OCI-LY7 (cell line): ENCODE data around the gene DLGAP4. TPM values are rescaled to one million over a fixed set of nuclear protein-coding genes. Genes with fewer than 3 reads are reported as not detected.

Experiments
- BruUV-seq: library from RNA; stranded (reverse); fragments of 400-500 nt; replicated peaks from 2 replicates; lab custom pipeline; 2021; lab: Mats Ljungman, UMichigan
- CTCF ChIA-PET: fragments of 300-600 bp; sonication (Branson Sonifier 250); formaldehyde crosslinking; loops from one replicate; lab custom pipeline; 2022; ENCODE audit warnings: antibody characterized with exemption; ENCODE audit not compliant: unreplicated experiment; lab: Charles Lee
- POLR2A ChIA-PET: fragments of 300-600 bp; sonication (Branson Sonifier 250); formaldehyde crosslinking; loops from one replicate; lab custom pipeline; 2022; ENCODE audit warnings: antibody characterized with exemption; lab: Charles Lee
- DNase-seq: peaks from one replicate; pipeline ENCODE4 v3.0.0-alpha.2; 2015; ENCODE audit warnings: low spot score
- H2AFZ ChIP-seq: fragments of 200-600 bp; sonication (generic), shearing (Covaris generic); 2 replicates; pipeline ENCODE4 v1.6.1; 2014; ENCODE audit warnings: mild to moderate bottlenecking, antibody characterized with exemption, low read length, moderate library complexity
- H3K27ac ChIP-seq: fragments of 200-600 bp; sonication (generic); 2 replicates; pipeline ENCODE4 v1.5.1; 2014; ENCODE audit warnings: mixed run types, low read depth, mild to moderate bottlenecking, moderate library complexity, low read length, inconsistent platforms; ENCODE audit not compliant: poor library complexity, severe bottlenecking
- H3K36me3 ChIP-seq: fragments of 200-600 bp; sonication (generic); 2 replicates; pipeline ENCODE4 v1.6.1; 2014; ENCODE audit warnings: mild to moderate bottlenecking, antibody characterized with exemption, low read length, moderate library complexity, mixed read lengths; ENCODE audit not compliant: insufficient read depth
- H3K4me1 ChIP-seq: fragments of 200-600 bp; sonication (generic); 2 replicates; pipeline ENCODE4 v1.5.1; 2014; ENCODE audit warnings: mild to moderate bottlenecking, low read length; ENCODE audit not compliant: insufficient read depth, poor library complexity, severe bottlenecking
- H3K4me2 ChIP-seq: fragments of 200-600 bp; sonication (generic); 2 replicates; pipeline ENCODE4 v1.6.1; 2014; ENCODE audit warnings: mild to moderate bottlenecking, low read length
- H3K4me3 ChIP-seq: fragments of 200-600 bp; sonication (generic); 2 replicates; pipeline ENCODE4 v1.5.1; 2014; ENCODE audit warnings: mild to moderate bottlenecking, low read depth, low read length; ENCODE audit not compliant: poor library complexity, severe bottlenecking
- H3K79me2 ChIP-seq: fragments of 200-600 bp; sonication (generic); 2 replicates; pipeline ENCODE4 v1.6.1; 2016; ENCODE audit warnings: low read depth, mild to moderate bottlenecking, low read length, moderate library complexity, mixed read lengths; ENCODE audit not compliant: insufficient read depth
- H3K9me2 ChIP-seq: fragments of 200-600 bp; sonication (generic); 2 replicates; pipeline ENCODE4 v1.6.1; 2016; ENCODE audit warnings: mild to moderate bottlenecking, low read length, mixed read lengths; ENCODE audit not compliant: insufficient read depth
- H3K9me3 ChIP-seq: fragments of 200-600 bp; sonication (generic); 2 replicates; pipeline ENCODE4 v1.6.1; 2014; ENCODE audit warnings: mild to moderate bottlenecking, mixed run types, low read length, mixed read lengths
- H4K20me1 ChIP-seq: fragments of 200-600 bp; sonication (generic); 2 replicates; pipeline ENCODE4 v1.6.1; 2014; ENCODE audit warnings: mild to moderate bottlenecking, antibody characterized with exemption, low read length, moderate library complexity, mixed read lengths; ENCODE audit not compliant: insufficient read depth
- CTCF ChIP-seq: fragments of 200-600 bp; sonication (generic); conservative IDR thresholded peaks from 2 replicates; pipeline ENCODE4 v1.5.1; 2014; ENCODE audit warnings: mild to moderate bottlenecking, antibody characterized with exemption, low read length, moderate library complexity, mixed read lengths
- EZH2phosphoT487 ChIP-seq: fragments of 200-600 bp; sonication (generic); IDR thresholded peaks from 2 replicates; pipeline ENCODE4 v1.6.1; 2018; ENCODE audit warnings: low read depth, borderline replicate concordance, mild to moderate bottlenecking, mixed run types, antibody characterized with exemption, low read length, moderate library complexity, mixed read lengths
- intact Hi-C: fragments of 100-400 bp; cut with micrococcal nuclease; formaldehyde crosslinking; loops from one replicate; pipeline ENCODE4 v1.10.0; 2022; ENCODE audit not compliant: unreplicated experiment
- total RNA-seq, 2 experiments: library from RNA; depleted of rRNA in 1 of 2; stranded (reverse); fragments of >200 nt in 1 of 2; shearing (Covaris generic) in 1 of 2; gene quantifications; 2 replicates each; pipeline ENCODE4 v1.2.3, GENCODE V29; 2014 to 2022

Gene DLGAP4
- total RNA-seq, 2 experiments from 2014 or later, result 7.7 to 41.6 TPM

- Histone ChIP-seq H2AFZ (no peak overlapping the region), H3K36me3 (no peaks in the 10 kb centered on the region), H3K4me2 (no peak overlapping the region), H3K4me3 (no peak overlapping the region), H3K9me2 (no peaks in the 10 kb centered on the region), H3K9me3 (no peaks in the 10 kb centered on the region), H3K79me2 (no peaks in the 10 kb centered on the region), H3K27ac (no peak overlapping the region), H4K20me1 (no peaks in the 10 kb centered on the region), H3K4me1 (no peaks in the 10 kb centered on the region)
- ChIA-PET CTCF (no interaction called here), POLR2A (no interaction called here)
- BruUV-seq, result no TSS peak
- TF ChIP-seq CTCF, result peak; percentile 50
- no peak for TF ChIP-seq EZH2phosphoT487
- intact Hi-C loops, result no loop called here
- DNase-seq, result no peak
These were observed 235.8 kb downstream of the DLGAP4 start for GRCh38 chr20:36541768-36542488.

- H2AFZ ChIP-seq, result no peak overlapping the region
- H3K9me3 ChIP-seq, result no peaks in the 10 kb centered on the region
- no peak for DNase-seq
- no peaks in the 10 kb centered on the region for H3K9me2 ChIP-seq
- H3K79me2 ChIP-seq, result no peaks in the 10 kb centered on the region
- H3K4me2 ChIP-seq, result no peak overlapping the region
- TF ChIP-seq EZH2phosphoT487, result no peak
- TF ChIP-seq CTCF, result no peak
- no peaks in the 10 kb centered on the region for H3K36me3 ChIP-seq
- no peaks in the 10 kb centered on the region for H3K4me1 ChIP-seq
- H3K4me3 ChIP-seq, result no peak overlapping the region
- POLR2A ChIA-PET, result no interaction called here
- no peak overlapping the region for H3K27ac ChIP-seq
- H4K20me1 ChIP-seq, result no peaks in the 10 kb centered on the region
- CTCF ChIA-PET, result no interaction called here
- BruUV-seq, result no TSS peak
- intact Hi-C loops, result no loop called here
These were observed 236.5 kb downstream of the DLGAP4 start for GRCh38 chr20:36542516-36543183.
